HepG2 (cell line): ENCODE measurements around the gene EIF5. TPM values are rescaled to one million over a fixed set of nuclear protein-coding genes. Genes with fewer than 3 reads are reported as not detected.

Experiments
- ATAC-seq: fragments of 200-7000 bp; cut with Tn5 transposase; 3 replicates; pipeline ENCODE4 v1.9.1; 2020; ENCODE audit warnings: mild to moderate bottlenecking, moderate library complexity
- BruUV-seq: library from RNA; stranded (reverse); fragments of 400-500 nt; replicated peaks from 2 replicates; lab custom pipeline; 2021; lab: Mats Ljungman, UMichigan
- CTCF ChIA-PET: fragments of 300-600 bp; formaldehyde crosslinking; extraction: SDS; loops from one replicate; lab custom pipeline; 2021; ENCODE audit warnings: low total read pairs, inconsistent platforms, low intra/inter-chr PET ratio; lab: Yijun Ruan, JAX
- POLR2A ChIA-PET: fragments of 350-600 bp; sonication (Branson Sonifier 250); formaldehyde crosslinking; loops from one replicate; lab custom pipeline; 2020; ENCODE audit warnings: antibody characterized with exemption, inconsistent platforms; lab: Yijun Ruan, JAX
- DNase-seq: peaks from one replicate; pipeline ENCODE4 v3.0.0-alpha.2; 2015; ENCODE audit warnings: low spot score
- FAIRE-seq: peaks from 3 replicates; lab custom pipeline; 2011; peaks lifted over from hg19 to GRCh38; lab: Jason Lieb, UNC
- H2AFZ ChIP-seq: one replicate; pipeline ENCODE4 v1.6.1; 2011; ENCODE audit warnings: low read length, inconsistent platforms
- H3K27ac ChIP-seq: fragments of 300-600 bp; 3 replicates; pipeline ENCODE4 v1.8.0; 2011; ENCODE audit warnings: mixed run types, mild to moderate bottlenecking, mixed read lengths, low read length, inconsistent platforms; ENCODE audit not compliant: insufficient read depth; ENCODE audit errors: extremely low read length
- H3K27me3 ChIP-seq, 2 experiments: fragments of 200-600 bp in 1 of 2; 2 replicates in 1 of 2; 3 replicates in 1 of 2; pipeline versions ENCODE4 v1.6.0 to v1.8.0; 2011; ENCODE audit warnings: low read length in 2 of 2, mild to moderate bottlenecking in 2 of 2, moderate library complexity in 2 of 2, inconsistent platforms in 1 of 2; ENCODE audit not compliant: insufficient read depth in 2 of 2, control insufficient read depth in 1 of 2
- H3K36me3 ChIP-seq, 2 experiments: fragments of 200-600 bp in 1 of 2; replicated peaks in 1 of 2; 2 replicates in 1 of 2; 3 replicates in 1 of 2; pipeline versions ENCODE4 v1.5.1 to v1.8.0; 2011; ENCODE audit warnings: low read length in 2 of 2, inconsistent platforms in 1 of 2; ENCODE audit not compliant: insufficient read depth in 2 of 2, control insufficient read depth in 1 of 2
- H3K4me1 ChIP-seq: 2 replicates; pipeline ENCODE4 v1.5.1; 2012; ENCODE audit warnings: low read length, inconsistent platforms; ENCODE audit not compliant: insufficient read depth
- H3K4me2 ChIP-seq: 2 replicates; pipeline ENCODE4 v1.6.0; 2011; ENCODE audit warnings: low read depth, low read length, inconsistent platforms
- H3K4me3 ChIP-seq, 3 experiments: fragments of 200-600 bp in 1 of 3; sonication (generic), shearing (Covaris generic) in 1 of 3; replicated peaks in 1 of 3; 2 replicates each; pipeline ENCODE4 v1.5.1; 2011 to 2016; ENCODE audit warnings: low read length in 3 of 3, inconsistent platforms in 2 of 3, low read depth in 2 of 3, mild to moderate bottlenecking in 2 of 3, control low read depth in 1 of 3, mixed read lengths in 1 of 3; ENCODE audit not compliant: insufficient read depth in 1 of 3
- H3K79me2 ChIP-seq: one replicate; pipeline ENCODE4 v1.6.1; 2011; ENCODE audit warnings: low read length, inconsistent platforms; ENCODE audit not compliant: insufficient read depth
- H3K9ac ChIP-seq: 2 replicates; pipeline ENCODE4 v1.6.0; 2011; ENCODE audit warnings: mild to moderate bottlenecking, low read depth, low read length, inconsistent platforms; ENCODE audit not compliant: insufficient read depth
- H3K9me3 ChIP-seq: 2 replicates; pipeline ENCODE4 v1.5.1; 2012; ENCODE audit warnings: mild to moderate bottlenecking, low read length
- H4K20me1 ChIP-seq: 2 replicates; pipeline ENCODE4 v1.6.0; 2011; ENCODE audit warnings: inconsistent platforms, mild to moderate bottlenecking, low read length, moderate library complexity; ENCODE audit not compliant: insufficient read depth
- CCDC6 ChIP-seq: sonication (generic); formaldehyde crosslinking; IDR thresholded peaks from 2 replicates; pipeline ENCODE4 v1.8.1; 2022; ENCODE audit warnings: mild to moderate bottlenecking, missing genetic modification reagents, moderate library complexity
- GFI1 ChIP-seq: sonication (generic); formaldehyde crosslinking; IDR thresholded peaks from 2 replicates; pipeline ENCODE4 v1.5.0; 2020; ENCODE audit warnings: missing genetic modification reagents, mild to moderate bottlenecking, borderline replicate concordance
- MTA3 ChIP-seq: sonication (generic); formaldehyde crosslinking; IDR thresholded peaks from 2 replicates; pipeline ENCODE4 v1.4.0; 2020; ENCODE audit warnings: missing genetic modification reagents
- NFIC ChIP-seq: IDR thresholded peaks from 2 replicates; pipeline ENCODE4 v1.6.1; 2012; ENCODE audit warnings: mild to moderate bottlenecking, low read length, inconsistent platforms
- NR2C2 ChIP-seq: sonication (generic); formaldehyde crosslinking; IDR thresholded peaks from 2 replicates; pipeline ENCODE4 v1.4.0; 2020; ENCODE audit warnings: missing genetic modification reagents, mild to moderate bottlenecking, moderate library complexity, borderline replicate concordance
- TBL1XR1 ChIP-seq: fragments of 150-350 bp; IDR thresholded peaks from 2 replicates; pipeline ENCODE4 v1.6.1; 2014; ENCODE audit warnings: borderline replicate concordance, low read length; ENCODE audit not compliant: partially characterized antibody
- ZNF160 ChIP-seq: sonication (generic); formaldehyde crosslinking; IDR thresholded peaks from 2 replicates; pipeline ENCODE4 v1.8.0; 2022; ENCODE audit warnings: mild to moderate bottlenecking, inconsistent platforms, missing genetic modification reagents
- ZNF326 ChIP-seq: sonication (generic); formaldehyde crosslinking; IDR thresholded peaks from 2 replicates; pipeline ENCODE4 v1.4.0; 2020; ENCODE audit warnings: missing genetic modification reagents, borderline replicate concordance
- ZNF441 ChIP-seq: sonication (generic); formaldehyde crosslinking; IDR thresholded peaks from 2 replicates; pipeline ENCODE4 v1.7.0; 2021; ENCODE audit warnings: missing genetic modification reagents, borderline replicate concordance
- ZNF777 ChIP-seq: sonication (generic); formaldehyde crosslinking; IDR thresholded peaks from 2 replicates; pipeline ENCODE4 v1.4.0; 2020; ENCODE audit warnings: missing genetic modification reagents
- ZNF780A ChIP-seq: sonication (generic); formaldehyde crosslinking; IDR thresholded peaks from 2 replicates; pipeline ENCODE4 v1.8.0; 2022; ENCODE audit warnings: mild to moderate bottlenecking, missing genetic modification reagents, moderate library complexity
- ZSCAN29 ChIP-seq: sonication (generic); formaldehyde crosslinking; conservative IDR thresholded peaks from 2 replicates; pipeline ENCODE4 v1.4.0; 2020; ENCODE audit warnings: mild to moderate bottlenecking, missing genetic modification reagents
- WGBS: methylation state at CpG from one replicate; pipeline ENCODE4 v1.1.6; 2017; ENCODE audit warnings: low lambda C conversion rate; 5-methylcytosine and 5-hydroxymethylcytosine counted together
- in situ Hi-C: cut with HindIII; loops from 2 replicates; pipeline ENCODE4 v1.10.0; 2017; ENCODE audit warnings: low pct_unique_long_range_greater_than_20kb; ENCODE audit not compliant: extremely low pct_ligation_motif_present
- intact Hi-C: fragments of 100-400 bp; cut with micrococcal nuclease; formaldehyde crosslinking; loops from one replicate; pipeline ENCODE4 v1.10.0; 2022; ENCODE audit not compliant: unreplicated experiment
- polyA plus RNA-seq, 8 experiments: library from polyadenylated mRNA; depleted of rRNA in 3 of 8; stranded (reverse) in 7 of 8; unstranded in 1 of 8; fragments of >200 nt; fragmentation: Illumina TruSeq in 4 of 8; extraction: Trizol in 4 of 8; gene quantifications; 2 replicates each; pipeline versions ENCODE4 v1.2.1 to v1.2.3, GENCODE V29; 2011 to 2016; ENCODE audit warnings: low read depth in 4 of 8, missing spikeins in 1 of 8, mixed read lengths in 1 of 8; ENCODE audit not compliant: insufficient read depth in 1 of 8
- total RNA-seq, 5 experiments: library from RNA; depleted of rRNA; stranded (reverse); fragments of >200 nt; fragmentation: Illumina TruSeq; extraction: Trizol; gene quantifications; 2 replicates each; pipeline ENCODE4 v1.2.3, GENCODE V29; 2016; ENCODE audit warnings: low read depth in 1 of 5
- TF ChIP-seq, protein P1 (sequence below): sonication (generic); formaldehyde crosslinking; IDR thresholded peaks from 2 replicates; pipeline ENCODE4 v1.5.0; 2020; ENCODE audit warnings: missing genetic modification reagents, mild to moderate bottlenecking, borderline replicate concordance
- TF ChIP-seq, protein P2 (sequence below): sonication (generic); formaldehyde crosslinking; conservative IDR thresholded peaks from 2 replicates; pipeline ENCODE4 v1.4.0; 2020; ENCODE audit warnings: missing genetic modification reagents
- TF ChIP-seq, protein P3 (sequence below): sonication (generic); formaldehyde crosslinking; IDR thresholded peaks from 2 replicates; pipeline ENCODE4 v1.4.0; 2020; ENCODE audit warnings: mild to moderate bottlenecking, missing genetic modification reagents
- TF ChIP-seq, protein P4 (sequence below): sonication (generic); formaldehyde crosslinking; IDR thresholded peaks from 2 replicates; pipeline ENCODE4 v1.9.0; 2022; ENCODE audit warnings: missing genetic modification reagents, mild to moderate bottlenecking, borderline replicate concordance

The EIF5 gene
- total and polyA plus RNA-seq, 2 of the 13 experiments (the other 11 are each of a cell fraction or from before 2014, with no cell fraction given) = 189 to 281 TPM

DNA sequence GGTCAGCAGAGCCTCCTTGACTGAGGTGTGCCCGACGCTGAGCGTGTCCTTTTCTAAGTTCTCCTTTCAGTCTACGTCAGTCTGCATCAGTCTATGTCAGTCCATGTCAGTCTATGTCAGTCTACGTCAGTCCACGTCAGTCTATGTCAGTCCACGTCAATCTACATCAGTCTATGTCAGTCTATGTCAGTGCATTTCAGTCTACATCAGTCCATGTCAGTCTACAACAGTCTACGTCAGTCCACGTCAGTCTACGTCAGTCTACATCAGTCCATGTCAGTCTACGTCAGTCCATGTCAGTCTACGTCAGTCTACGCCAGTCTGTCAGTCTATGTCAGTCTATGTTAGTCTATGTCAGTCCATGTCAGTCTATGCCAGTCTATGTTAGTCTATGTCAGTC, 15.9 kb downstream of the EIF5 start:
- in situ Hi-C loops = no loop called here
- Histone ChIP-seq H3K79me2 (no peaks in the 10 kb centered on the region), H3K9me3 (no peaks in the 10 kb centered on the region), H3K4me2 (no peak overlapping the region), H3K4me1 (peaks cover 41% of the 10 kb centered on the region), H3K27ac (no peak overlapping the region), H3K4me3 (no peak overlapping the region), H3K27me3 (no peaks in the 10 kb centered on the region; a peak in 1 of 5 replicates), H2AFZ (no peak overlapping the region), H3K9ac (no peak overlapping the region), H3K36me3 (no peaks in the 10 kb centered on the region), H4K20me1 (no peaks in the 10 kb centered on the region; the same call in 1 of the 2 replicates)
- ATAC-seq (no peak), FAIRE-seq (no peak), DNase-seq (no peak)
- CTCF ChIA-PET = no interaction called here
- TF ChIP-seq ZNF777 (CRISPR knock-in tag) (no peak), ZNF326 (CRISPR knock-in tag) (no peak), ZSCAN29 (CRISPR knock-in tag) (no peak), CCDC6 (CRISPR knock-in tag) (no peak), MTA3 (no peak), ZNF160 (CRISPR knock-in tag) (no peak), GFI1 (CRISPR knock-in tag) (no peak), ZNF441 (no peak), TBL1XR1 (no peak), ZNF780A (CRISPR knock-in tag) (no peak), NR2C2 (CRISPR knock-in tag) (no peak), NFIC (no peak)
- TF ChIP-seq, protein P1, sequence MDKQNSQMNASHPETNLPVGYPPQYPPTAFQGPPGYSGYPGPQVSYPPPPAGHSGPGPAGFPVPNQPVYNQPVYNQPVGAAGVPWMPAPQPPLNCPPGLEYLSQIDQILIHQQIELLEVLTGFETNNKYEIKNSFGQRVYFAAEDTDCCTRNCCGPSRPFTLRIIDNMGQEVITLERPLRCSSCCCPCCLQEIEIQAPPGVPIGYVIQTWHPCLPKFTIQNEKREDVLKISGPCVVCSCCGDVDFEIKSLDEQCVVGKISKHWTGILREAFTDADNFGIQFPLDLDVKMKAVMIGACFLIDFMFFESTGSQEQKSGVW (CRISPR knock-in tag) = no peak
- TF ChIP-seq, protein P2, sequence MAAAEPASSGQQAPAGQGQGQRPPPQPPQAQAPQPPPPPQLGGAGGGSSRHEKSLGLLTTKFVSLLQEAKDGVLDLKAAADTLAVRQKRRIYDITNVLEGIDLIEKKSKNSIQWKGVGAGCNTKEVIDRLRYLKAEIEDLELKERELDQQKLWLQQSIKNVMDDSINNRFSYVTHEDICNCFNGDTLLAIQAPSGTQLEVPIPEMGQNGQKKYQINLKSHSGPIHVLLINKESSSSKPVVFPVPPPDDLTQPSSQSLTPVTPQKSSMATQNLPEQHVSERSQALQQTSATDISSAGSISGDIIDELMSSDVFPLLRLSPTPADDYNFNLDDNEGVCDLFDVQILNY (CRISPR knock-in tag) = no peak
- TF ChIP-seq, protein P3, sequence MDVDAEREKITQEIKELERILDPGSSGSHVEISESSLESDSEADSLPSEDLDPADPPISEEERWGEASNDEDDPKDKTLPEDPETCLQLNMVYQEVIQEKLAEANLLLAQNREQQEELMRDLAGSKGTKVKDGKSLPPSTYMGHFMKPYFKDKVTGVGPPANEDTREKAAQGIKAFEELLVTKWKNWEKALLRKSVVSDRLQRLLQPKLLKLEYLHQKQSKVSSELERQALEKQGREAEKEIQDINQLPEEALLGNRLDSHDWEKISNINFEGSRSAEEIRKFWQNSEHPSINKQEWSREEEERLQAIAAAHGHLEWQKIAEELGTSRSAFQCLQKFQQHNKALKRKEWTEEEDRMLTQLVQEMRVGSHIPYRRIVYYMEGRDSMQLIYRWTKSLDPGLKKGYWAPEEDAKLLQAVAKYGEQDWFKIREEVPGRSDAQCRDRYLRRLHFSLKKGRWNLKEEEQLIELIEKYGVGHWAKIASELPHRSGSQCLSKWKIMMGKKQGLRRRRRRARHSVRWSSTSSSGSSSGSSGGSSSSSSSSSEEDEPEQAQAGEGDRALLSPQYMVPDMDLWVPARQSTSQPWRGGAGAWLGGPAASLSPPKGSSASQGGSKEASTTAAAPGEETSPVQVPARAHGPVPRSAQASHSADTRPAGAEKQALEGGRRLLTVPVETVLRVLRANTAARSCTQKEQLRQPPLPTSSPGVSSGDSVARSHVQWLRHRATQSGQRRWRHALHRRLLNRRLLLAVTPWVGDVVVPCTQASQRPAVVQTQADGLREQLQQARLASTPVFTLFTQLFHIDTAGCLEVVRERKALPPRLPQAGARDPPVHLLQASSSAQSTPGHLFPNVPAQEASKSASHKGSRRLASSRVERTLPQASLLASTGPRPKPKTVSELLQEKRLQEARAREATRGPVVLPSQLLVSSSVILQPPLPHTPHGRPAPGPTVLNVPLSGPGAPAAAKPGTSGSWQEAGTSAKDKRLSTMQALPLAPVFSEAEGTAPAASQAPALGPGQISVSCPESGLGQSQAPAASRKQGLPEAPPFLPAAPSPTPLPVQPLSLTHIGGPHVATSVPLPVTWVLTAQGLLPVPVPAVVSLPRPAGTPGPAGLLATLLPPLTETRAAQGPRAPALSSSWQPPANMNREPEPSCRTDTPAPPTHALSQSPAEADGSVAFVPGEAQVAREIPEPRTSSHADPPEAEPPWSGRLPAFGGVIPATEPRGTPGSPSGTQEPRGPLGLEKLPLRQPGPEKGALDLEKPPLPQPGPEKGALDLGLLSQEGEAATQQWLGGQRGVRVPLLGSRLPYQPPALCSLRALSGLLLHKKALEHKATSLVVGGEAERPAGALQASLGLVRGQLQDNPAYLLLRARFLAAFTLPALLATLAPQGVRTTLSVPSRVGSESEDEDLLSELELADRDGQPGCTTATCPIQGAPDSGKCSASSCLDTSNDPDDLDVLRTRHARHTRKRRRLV (CRISPR knock-in tag) = no peak
- TF ChIP-seq, protein P4, sequence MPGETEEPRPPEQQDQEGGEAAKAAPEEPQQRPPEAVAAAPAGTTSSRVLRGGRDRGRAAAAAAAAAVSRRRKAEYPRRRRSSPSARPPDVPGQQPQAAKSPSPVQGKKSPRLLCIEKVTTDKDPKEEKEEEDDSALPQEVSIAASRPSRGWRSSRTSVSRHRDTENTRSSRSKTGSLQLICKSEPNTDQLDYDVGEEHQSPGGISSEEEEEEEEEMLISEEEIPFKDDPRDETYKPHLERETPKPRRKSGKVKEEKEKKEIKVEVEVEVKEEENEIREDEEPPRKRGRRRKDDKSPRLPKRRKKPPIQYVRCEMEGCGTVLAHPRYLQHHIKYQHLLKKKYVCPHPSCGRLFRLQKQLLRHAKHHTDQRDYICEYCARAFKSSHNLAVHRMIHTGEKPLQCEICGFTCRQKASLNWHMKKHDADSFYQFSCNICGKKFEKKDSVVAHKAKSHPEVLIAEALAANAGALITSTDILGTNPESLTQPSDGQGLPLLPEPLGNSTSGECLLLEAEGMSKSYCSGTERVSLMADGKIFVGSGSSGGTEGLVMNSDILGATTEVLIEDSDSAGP (CRISPR knock-in tag) = no peak
- POLR2A ChIA-PET = no interaction called here
- intact Hi-C loops = loop anchor here (5.0 kb wide), 1 partner anchor 37 kb away; the partner anchor contains the start of gene MARK3
- WGBS = 69% methylated on average over 13 of the region's 13 CpGs
- BruUV-seq = no TSS peak
